Stimulated activated memory B cell treated with anti-CD40 and anti-IgM and Interleukin-4, amounts not matched to agents 10 μg/mL and 1 μg/mL and 100 μg/mL, for 72 hours (primary cell): ENCODE data around the gene REXO1.

Experiments
- ATAC-seq: fragments of 150-1000 bp; cut with Tn5 transposase; 2 replicates; pipeline ENCODE4 v1.10.0; 2021
- H3K27ac Mint-ChIP-seq: one replicate; pipeline ENCODE4 v1.8.0; 2022; ENCODE audit warnings: mild to moderate bottlenecking, mixed read lengths
- H3K27me3 Mint-ChIP-seq: one replicate; pipeline ENCODE4 v1.8.0; 2022; ENCODE audit warnings: mixed read lengths
- H3K36me3 Mint-ChIP-seq: one replicate; pipeline ENCODE4 v1.8.0; 2022; ENCODE audit warnings: mixed read lengths
- H3K4me1 Mint-ChIP-seq: one replicate; pipeline ENCODE4 v1.8.0; 2022; ENCODE audit warnings: mixed read lengths
- H3K4me3 Mint-ChIP-seq: one replicate; pipeline ENCODE4 v1.8.0; 2022; ENCODE audit warnings: mild to moderate bottlenecking, moderate library complexity, mixed read lengths
- H3K9me3 Mint-ChIP-seq: one replicate; pipeline ENCODE4 v1.8.0; 2022; ENCODE audit warnings: mixed read lengths

The REXO1 gene

DNA sequence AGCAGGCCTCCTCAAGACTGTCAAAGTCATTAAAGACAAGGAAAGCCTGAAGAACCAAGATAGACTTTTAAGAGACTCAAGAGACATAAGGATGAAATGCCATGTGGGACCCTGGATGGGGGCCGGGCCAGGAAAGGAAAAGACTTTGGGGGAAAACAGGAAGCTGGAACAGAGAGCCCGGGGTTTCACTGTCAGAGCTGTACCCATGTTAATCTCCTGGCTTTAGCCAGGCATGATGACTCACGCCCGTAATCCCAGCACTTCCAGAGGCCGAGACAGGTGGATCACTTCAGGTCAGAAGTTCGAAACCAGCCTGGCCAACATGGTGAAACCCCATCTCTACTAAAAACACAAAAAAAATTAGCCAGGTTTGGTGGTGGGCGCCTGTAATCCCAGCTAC, 20.7 kb upstream of the REXO1 start:
- H3K4me1 Mint-ChIP-seq, result peaks cover 41% of the 10 kb centered on the region
- no peak for ATAC-seq
- no peak overlapping the region for H3K4me3 Mint-ChIP-seq
- H3K36me3 Mint-ChIP-seq, result peaks cover 10% of the 10 kb centered on the region
- no peaks in the 10 kb centered on the region for H3K9me3 Mint-ChIP-seq
- H3K27ac Mint-ChIP-seq, result no peak overlapping the region
- H3K27me3 Mint-ChIP-seq, result no peaks in the 10 kb centered on the region

GRCh38 chr19:1867349-1867724, 19.1 kb upstream of the REXO1 start:
- H3K36me3 Mint-ChIP-seq, result peaks cover 9% of the 10 kb centered on the region
- peaks cover 28% of the 10 kb centered on the region for H3K4me1 Mint-ChIP-seq
- no peak for ATAC-seq
- H3K4me3 Mint-ChIP-seq, result no peak overlapping the region
- H3K27ac Mint-ChIP-seq, result peak overlapping the region; percentile 6
- H3K9me3 Mint-ChIP-seq, result no peaks in the 10 kb centered on the region
- no peaks in the 10 kb centered on the region for H3K27me3 Mint-ChIP-seq

DNA sequence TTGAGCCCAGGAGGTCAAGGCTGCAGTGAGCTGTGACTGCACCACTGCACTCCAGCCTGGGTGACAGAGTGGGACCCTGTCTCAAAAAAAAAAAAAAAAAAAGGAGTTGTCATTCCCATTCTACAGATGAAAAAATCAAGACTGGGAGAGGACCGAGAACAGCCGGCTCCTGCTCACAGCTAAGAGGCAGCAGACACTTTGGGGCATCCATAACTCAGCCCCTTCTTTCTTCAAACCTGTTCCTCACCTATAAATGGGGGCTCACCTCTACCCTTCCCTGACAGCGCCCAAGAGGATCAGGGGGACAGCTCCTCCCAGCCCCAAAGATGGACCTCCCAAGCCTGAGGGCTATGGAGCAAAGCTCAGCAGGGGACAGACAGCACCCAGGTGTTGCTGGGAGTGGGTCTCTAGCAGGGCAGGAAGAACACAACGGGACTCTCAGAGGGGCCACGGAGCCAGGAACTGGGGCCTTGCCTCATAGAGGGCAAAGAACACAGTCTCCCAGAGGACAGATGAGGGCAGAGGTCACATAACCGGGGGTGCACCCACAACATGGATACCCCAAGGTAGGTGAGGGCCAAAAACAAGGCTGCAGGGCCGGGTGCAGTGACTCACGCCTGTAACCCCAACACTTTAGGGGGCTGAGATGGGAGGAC, 18.5 kb upstream of the REXO1 start:
- Mint-ChIP-seq H3K4me1 (peaks cover 33% of the 10 kb centered on the region), H3K36me3 (peaks cover 9% of the 10 kb centered on the region), H3K4me3 (no peak overlapping the region), H3K27me3 (no peaks in the 10 kb centered on the region), H3K9me3 (no peaks in the 10 kb centered on the region), H3K27ac (peak overlapping the region; percentile 6)
- no peak for ATAC-seq

DNA sequence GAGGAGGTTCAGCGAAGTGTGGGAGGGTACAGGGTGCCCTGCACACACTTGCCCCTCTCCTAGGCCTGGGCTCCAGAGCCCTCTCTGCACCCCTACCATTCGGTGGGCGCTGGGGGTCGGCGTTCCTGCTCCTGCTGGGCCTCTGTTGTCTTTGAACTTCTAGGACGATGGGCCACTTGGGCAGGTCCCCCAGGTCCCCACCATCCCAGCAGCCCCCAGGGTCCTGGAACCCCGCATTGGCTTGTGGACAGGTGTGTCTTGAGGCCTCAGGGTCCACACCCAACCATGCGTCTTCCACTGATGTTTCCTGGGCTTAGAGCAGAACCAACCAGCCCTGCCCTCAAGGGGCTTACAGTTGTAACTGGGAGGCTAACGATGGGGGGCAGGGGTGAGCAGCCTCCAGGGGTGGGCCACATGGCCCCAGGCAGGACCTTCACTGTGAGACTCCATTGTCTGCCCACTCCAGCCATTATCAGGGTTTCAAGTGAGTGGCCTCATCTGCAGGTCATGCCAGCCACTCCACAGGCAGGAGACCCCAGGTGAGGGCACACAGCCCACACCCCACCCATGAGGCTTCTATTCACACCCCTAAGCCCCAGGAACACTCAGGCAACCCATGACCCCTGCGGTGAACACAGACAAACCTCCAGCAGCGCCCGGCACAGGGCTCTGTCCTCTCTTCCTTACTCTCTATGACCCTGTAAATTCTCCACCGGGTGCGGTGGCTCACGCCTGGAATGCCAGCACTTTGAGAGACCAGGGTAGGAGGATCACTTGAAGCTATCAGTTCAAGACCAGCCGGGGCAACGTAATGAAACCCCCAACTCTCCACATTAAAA, 17.1 kb upstream of the REXO1 start:
- Mint-ChIP-seq H3K4me1 (peaks cover 42% of the 10 kb centered on the region), H3K27me3 (no peaks in the 10 kb centered on the region), H3K9me3 (no peaks in the 10 kb centered on the region), H3K27ac (peak overlapping the region; percentile 83), H3K4me3 (peak overlapping the region; percentile 78), H3K36me3 (peaks cover 2% of the 10 kb centered on the region)
- ATAC-seq, result no peak

- no peaks in the 10 kb centered on the region for H3K36me3 Mint-ChIP-seq
- H3K27ac Mint-ChIP-seq, result peak overlapping the region; percentile 83
- no peaks in the 10 kb centered on the region for H3K9me3 Mint-ChIP-seq
- peak; percentile 68 for ATAC-seq
- peaks cover 41% of the 10 kb centered on the region for H3K4me1 Mint-ChIP-seq
- peak overlapping the region; percentile 78 for H3K4me3 Mint-ChIP-seq
- no peaks in the 10 kb centered on the region for H3K27me3 Mint-ChIP-seq
Measured at GRCh38 chr19:1864480-1865171, 16.3 kb upstream of the REXO1 start.

- no peaks in the 10 kb centered on the region for H3K36me3 Mint-ChIP-seq
- peak overlapping the region; percentile 78 for H3K4me3 Mint-ChIP-seq
- H3K9me3 Mint-ChIP-seq, result no peaks in the 10 kb centered on the region
- H3K27me3 Mint-ChIP-seq, result no peaks in the 10 kb centered on the region
- peaks cover 49% of the 10 kb centered on the region for H3K4me1 Mint-ChIP-seq
- H3K27ac Mint-ChIP-seq, result peak overlapping the region; percentile 83
- peak; percentile 84 for ATAC-seq
Measured at GRCh38 chr19:1863638-1864479, 15.6 kb upstream of the REXO1 start.

DNA sequence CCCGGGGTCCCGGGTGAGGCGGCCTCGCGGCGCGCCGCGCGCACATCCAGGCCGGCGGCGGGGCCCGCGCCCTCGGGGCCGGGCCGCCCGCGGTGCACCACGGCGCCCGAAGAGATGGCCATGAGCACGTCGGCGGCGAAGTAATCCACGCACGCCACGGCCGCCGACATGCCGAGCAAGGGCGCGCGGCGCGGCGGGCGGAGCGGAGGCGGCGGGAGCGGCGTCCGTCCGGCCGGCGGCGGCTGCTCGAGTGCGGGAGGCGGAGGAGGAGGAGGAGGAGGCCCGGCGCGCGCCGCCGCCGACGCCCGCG, 15.0 kb upstream of the REXO1 start, which contains the start of gene KLF16:
Gene KLF16 (minus strand): TSS at position 252 of the 310 bp plus-strand sequence. CDS start 82 bp downstream, at position 170.
- peak within 1 kb of the TSS; percentile 95 for H3K4me3 Mint-ChIP-seq
- H3K9me3 Mint-ChIP-seq, result no peaks in the 10 kb centered on the region
- peak within 1 kb of the TSS; percentile 96 for H3K27ac Mint-ChIP-seq
- no peaks in the 10 kb centered on the region for H3K27me3 Mint-ChIP-seq
- peak; percentile 1 for ATAC-seq
- peaks cover 55% of the 10 kb centered on the region for H3K4me1 Mint-ChIP-seq
- H3K36me3 Mint-ChIP-seq, result no peaks in the 10 kb centered on the region

- peak overlapping the region; percentile 95 for H3K4me3 Mint-ChIP-seq
- ATAC-seq, result peak; percentile 6
- no peaks in the 10 kb centered on the region for H3K27me3 Mint-ChIP-seq
- H3K4me1 Mint-ChIP-seq, result peaks cover 55% of the 10 kb centered on the region
- no peaks in the 10 kb centered on the region for H3K9me3 Mint-ChIP-seq
- H3K36me3 Mint-ChIP-seq, result no peaks in the 10 kb centered on the region
- peak overlapping the region; percentile 96 for H3K27ac Mint-ChIP-seq
Measured at GRCh38 chr19:1862424-1863327, 14.4 kb upstream of the REXO1 start.

- peaks cover 57% of the 10 kb centered on the region for H3K4me1 Mint-ChIP-seq
- ATAC-seq, result no peak
- peak overlapping the region; percentile 95 for H3K4me3 Mint-ChIP-seq
- peak overlapping the region; percentile 96 for H3K27ac Mint-ChIP-seq
- no peaks in the 10 kb centered on the region for H3K27me3 Mint-ChIP-seq
- H3K9me3 Mint-ChIP-seq, result no peaks in the 10 kb centered on the region
- no peaks in the 10 kb centered on the region for H3K36me3 Mint-ChIP-seq
Measured at GRCh38 chr19:1862068-1862423, 13.8 kb upstream of the REXO1 start.

DNA sequence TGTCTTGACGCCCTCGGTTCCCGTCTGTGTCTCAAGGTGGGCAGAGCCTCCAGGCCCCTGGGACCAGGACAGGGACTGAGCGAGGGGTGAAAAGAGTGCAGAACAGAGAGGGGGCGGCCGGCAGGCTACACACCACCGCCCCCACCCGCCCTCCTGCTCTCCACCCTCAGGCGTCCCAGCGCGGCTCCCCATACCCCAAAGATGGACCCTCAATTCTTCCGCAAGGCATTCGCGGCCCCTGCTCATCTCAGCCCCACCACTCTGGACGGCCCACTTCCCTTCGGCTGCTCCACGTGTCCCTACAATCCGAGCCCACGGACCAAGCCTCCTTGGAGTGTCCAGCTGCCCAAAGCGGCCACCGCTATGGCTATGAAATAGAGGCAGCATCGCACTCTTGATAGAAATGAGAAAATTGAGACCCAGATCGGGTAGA, 13.3 kb upstream of the REXO1 start:
- Mint-ChIP-seq H3K27me3 (no peaks in the 10 kb centered on the region), H3K36me3 (no peaks in the 10 kb centered on the region), H3K9me3 (no peaks in the 10 kb centered on the region), H3K4me3 (peak overlapping the region; percentile 95), H3K4me1 (peaks cover 57% of the 10 kb centered on the region), H3K27ac (peak overlapping the region; percentile 96)
- no peak for ATAC-seq

DNA sequence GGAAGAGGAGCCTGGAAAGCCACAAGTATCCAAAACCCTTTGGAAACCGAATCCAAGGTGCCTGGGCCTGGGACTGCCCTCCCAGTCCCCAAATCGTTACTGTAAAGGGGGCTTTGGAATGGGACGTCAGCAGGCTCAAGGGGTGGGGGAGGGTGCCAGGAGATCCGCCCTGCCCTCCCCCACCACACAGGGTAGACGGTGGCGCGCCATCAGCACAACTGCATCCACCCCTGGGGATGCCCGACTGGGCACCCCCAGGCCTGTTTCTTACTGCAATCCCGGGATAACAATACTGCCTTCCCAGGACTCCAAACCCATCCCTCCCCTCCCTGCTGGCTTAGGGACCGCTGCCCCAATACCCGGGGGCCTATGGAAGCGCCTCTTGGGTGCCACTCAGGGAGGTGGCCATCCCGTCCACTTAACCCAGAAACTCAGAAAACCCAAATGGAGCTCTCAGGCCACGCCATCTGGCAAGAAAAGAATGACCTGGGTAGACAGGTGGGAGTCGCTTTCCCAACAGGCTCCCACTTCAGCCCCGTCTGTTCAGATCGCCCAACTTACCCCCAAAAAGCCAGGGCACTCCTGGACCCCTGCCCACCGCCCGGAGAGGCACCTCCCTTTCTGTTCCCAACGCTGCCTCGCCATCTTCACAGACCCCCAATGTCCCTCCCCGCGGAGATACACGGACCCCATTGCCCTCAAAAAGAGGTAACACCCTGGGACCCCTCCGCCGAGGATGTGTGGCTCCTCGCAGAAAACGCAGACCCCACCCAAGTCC, 12.7 kb upstream of the REXO1 start:
- Mint-ChIP-seq H3K27ac (peak overlapping the region; percentile 96), H3K36me3 (no peaks in the 10 kb centered on the region), H3K9me3 (no peaks in the 10 kb centered on the region), H3K27me3 (no peaks in the 10 kb centered on the region), H3K4me3 (peak overlapping the region; percentile 95), H3K4me1 (peaks cover 62% of the 10 kb centered on the region)
- no peak for ATAC-seq

- Mint-ChIP-seq H3K36me3 (no peaks in the 10 kb centered on the region), H3K4me3 (peak overlapping the region; percentile 95), H3K9me3 (no peaks in the 10 kb centered on the region), H3K27ac (peak overlapping the region; percentile 91), H3K27me3 (no peaks in the 10 kb centered on the region), H3K4me1 (peaks cover 66% of the 10 kb centered on the region)
- ATAC-seq, result no peak
Measured at GRCh38 chr19:1860042-1860775, 11.9 kb upstream of the REXO1 start.

DNA sequence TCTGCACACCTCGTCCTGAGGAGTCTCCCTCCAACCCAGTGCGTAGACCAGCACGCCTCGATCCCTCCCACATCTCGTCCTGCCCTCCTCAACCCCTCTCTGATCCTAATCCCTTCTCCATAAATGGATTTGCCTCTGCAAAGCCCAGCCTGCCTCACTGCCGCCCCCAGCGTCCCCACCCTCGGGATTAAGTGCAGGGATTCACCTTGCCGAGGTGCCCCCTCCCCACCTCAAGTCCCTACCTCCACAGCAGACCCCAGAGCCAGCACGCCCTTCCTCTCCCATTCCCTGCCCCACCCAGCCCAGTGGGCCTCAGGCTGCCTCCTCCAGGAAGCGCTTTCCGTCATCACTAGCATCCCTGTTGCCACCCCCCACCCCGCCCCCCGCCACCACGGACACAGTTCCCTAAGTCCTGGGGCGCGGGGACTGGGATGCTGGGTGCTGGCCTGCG, 11.1 kb upstream of the REXO1 start:
- peaks cover 68% of the 10 kb centered on the region for H3K4me1 Mint-ChIP-seq

More for the DNA sequence above, 11.1 kb upstream of the REXO1 start:
- Mint-ChIP-seq H3K36me3 (no peaks in the 10 kb centered on the region), H3K4me3 (peak overlapping the region; percentile 17), H3K27ac (peak overlapping the region; percentile 91), H3K9me3 (no peaks in the 10 kb centered on the region), H3K27me3 (no peaks in the 10 kb centered on the region)
- no peak for ATAC-seq
